ENCODE measurements around the gene KPNA1. TPM values are rescaled to one million over a fixed set of nuclear protein-coding genes. Genes with fewer than 3 reads are reported as not detected.

Gene KPNA1
- total RNA-seq, 1 donor from 2014 or later: 72.9 TPM

DNA sequence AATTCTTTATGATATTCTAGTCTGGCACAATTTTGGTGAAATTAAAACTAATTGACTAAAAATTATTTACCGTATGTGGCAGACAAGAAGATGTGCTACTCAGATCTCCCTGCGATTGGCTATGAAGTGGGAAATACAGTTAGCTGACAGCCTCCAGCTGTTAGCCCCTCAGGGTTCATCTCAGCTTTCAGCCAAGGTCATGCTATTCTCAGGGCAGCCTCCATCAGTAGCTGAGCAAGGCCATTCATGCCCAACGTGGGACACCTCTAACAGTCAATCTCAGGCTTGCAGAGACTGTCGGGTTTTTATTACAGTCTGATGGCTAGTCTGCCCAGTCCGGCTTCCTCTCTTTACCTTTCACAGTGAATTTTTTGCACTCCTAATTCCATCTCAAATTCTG is 42.6 kb upstream of the KPNA1 start:
- no peak for ATAC-seq (ENCODE audit: low read depth)
- DNase-seq: no peak
- TF ChIP-seq, protein P1, sequence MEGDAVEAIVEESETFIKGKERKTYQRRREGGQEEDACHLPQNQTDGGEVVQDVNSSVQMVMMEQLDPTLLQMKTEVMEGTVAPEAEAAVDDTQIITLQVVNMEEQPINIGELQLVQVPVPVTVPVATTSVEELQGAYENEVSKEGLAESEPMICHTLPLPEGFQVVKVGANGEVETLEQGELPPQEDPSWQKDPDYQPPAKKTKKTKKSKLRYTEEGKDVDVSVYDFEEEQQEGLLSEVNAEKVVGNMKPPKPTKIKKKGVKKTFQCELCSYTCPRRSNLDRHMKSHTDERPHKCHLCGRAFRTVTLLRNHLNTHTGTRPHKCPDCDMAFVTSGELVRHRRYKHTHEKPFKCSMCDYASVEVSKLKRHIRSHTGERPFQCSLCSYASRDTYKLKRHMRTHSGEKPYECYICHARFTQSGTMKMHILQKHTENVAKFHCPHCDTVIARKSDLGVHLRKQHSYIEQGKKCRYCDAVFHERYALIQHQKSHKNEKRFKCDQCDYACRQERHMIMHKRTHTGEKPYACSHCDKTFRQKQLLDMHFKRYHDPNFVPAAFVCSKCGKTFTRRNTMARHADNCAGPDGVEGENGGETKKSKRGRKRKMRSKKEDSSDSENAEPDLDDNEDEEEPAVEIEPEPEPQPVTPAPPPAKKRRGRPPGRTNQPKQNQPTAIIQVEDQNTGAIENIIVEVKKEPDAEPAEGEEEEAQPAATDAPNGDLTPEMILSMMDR (IDR thresholded peaks at IDR 0.05): no peak
- Mint-ChIP-seq H3K4me1 (peaks cover 22% of the 10 kb centered on the region), H3K27me3 (no peaks in the 10 kb centered on the region), H3K9me3 (no peaks in the 10 kb centered on the region), H3K36me3 (ENCODE audit: low read depth) (peaks cover 73% of the 10 kb centered on the region), H3K4me3 (no peak overlapping the region), H3K27ac (no peak overlapping the region)
- intact Hi-C loops (cut with micrococcal nuclease): no loop called here
- ChIA-PET CTCF (interaction anchor here (5.1 kb wide), 1 partner anchor 121 kb away, joined by 92 read pairs; the partner anchor contains the start of gene PARP14), POLR2A (no interaction called here)

DNA sequence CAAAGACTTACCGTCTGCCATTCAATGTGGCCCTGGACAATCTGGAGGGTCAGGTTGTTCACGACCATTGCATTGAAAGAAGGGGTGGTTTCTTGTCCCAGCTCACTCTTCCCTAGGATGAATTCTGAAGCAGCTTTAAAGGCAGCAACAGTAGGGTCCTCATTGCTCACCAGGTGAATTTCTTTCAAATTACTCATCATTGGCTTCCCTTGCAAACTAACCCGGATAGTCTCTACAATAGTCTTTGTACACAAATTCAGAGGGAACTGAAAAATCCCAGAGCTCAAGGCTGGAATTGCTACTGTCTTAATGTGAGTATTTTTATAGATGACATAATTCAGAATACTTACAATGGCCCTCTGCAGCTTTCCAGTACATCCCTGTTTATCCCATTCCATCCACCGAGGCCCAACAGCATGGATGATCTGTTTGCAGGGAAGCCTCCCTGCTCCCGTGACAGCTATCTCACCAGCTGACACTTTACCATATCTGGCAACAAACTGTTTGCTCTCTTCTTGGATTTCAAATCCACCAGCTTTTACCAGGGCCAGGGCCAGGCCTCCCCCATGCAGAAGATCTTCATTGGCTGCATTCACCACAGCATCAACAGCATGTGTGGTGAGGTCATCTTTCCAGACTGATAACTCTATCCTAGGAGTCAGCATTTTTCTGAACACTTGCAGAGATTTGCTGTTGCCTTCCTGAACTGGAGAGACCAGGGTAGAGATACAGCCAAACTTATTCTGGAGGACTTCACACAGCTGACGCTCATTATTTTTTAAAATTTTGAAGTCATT is 40.7 kb upstream of the KPNA1 start:
- Mint-ChIP-seq H3K36me3 (ENCODE audit: low read depth) (peaks cover 86% of the 10 kb centered on the region), H3K27ac (no peak overlapping the region), H3K4me1 (peaks cover 6% of the 10 kb centered on the region), H3K4me3 (no peak overlapping the region), H3K27me3 (no peaks in the 10 kb centered on the region), H3K9me3 (no peaks in the 10 kb centered on the region)
- no peak for ATAC-seq (ENCODE audit: low read depth)
- intact Hi-C loops (cut with micrococcal nuclease): no loop called here
- TF ChIP-seq, protein P1 (IDR thresholded peaks at IDR 0.05): no peak
- ChIA-PET CTCF (interaction anchor here (1.0 to 1.5 kb wide), 2 partner anchors 123 to 199 kb away, joined by 3 to 7 read pairs; no protein-coding TSS in a partner anchor), POLR2A (no interaction called here)
- no peak for DNase-seq

DNA sequence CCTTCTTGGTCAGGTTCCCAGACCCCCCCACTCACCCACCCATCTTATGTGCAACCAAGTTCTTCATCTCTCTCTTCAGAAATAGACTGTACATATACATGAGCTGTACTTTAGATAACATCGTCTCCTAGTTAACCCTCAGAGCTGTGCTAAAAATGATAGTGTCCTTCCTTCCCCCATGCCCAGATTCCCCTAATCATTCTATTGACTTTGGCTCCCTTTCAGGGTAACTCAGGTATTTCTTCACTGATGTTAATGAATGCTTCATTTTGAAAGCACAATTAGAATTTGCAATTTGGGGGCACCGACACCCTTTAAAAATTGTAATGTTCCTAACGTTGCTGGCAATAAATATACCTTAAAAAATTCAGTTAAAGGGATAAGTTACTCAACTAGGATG is 38.4 kb upstream of the KPNA1 start:
- POLR2A ChIA-PET: no interaction called here
- no peak for DNase-seq
- no peaks in the 10 kb centered on the region for H3K9me3 Mint-ChIP-seq
- no peak overlapping the region for H3K4me3 Mint-ChIP-seq
- H3K36me3 Mint-ChIP-seq (ENCODE audit: low read depth): peaks cover 92% of the 10 kb centered on the region
- no peaks in the 10 kb centered on the region for H3K4me1 Mint-ChIP-seq
- CTCF ChIA-PET: interaction anchor here (1.2 kb wide), 1 partner anchor 126 kb away, joined by 3 read pairs; no protein-coding TSS in a partner anchor
- no peaks in the 10 kb centered on the region for H3K27me3 Mint-ChIP-seq
- intact Hi-C loops (cut with micrococcal nuclease): no loop called here
- ATAC-seq (ENCODE audit: low read depth): no peak
- no peak overlapping the region for H3K27ac Mint-ChIP-seq
- TF ChIP-seq, protein P1 (IDR thresholded peaks at IDR 0.05): no peak

DNA sequence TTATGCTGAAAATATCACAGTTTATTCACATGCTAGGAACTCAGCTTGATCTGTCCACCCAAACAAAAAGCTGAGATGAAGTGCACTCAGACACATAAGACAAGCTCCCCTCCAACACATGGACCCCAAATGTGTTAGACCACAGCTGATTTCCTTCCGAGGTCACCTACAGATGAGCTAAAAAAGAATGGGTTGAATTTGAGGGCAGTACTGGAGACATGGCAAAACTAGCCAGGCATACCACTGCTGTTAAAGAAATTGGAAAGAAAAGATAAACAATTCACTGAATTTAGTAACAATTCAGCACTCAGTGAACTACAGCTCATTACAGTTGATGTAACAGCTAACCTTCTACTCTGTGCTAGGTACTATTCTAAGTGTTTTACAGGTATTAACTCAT is 33.9 kb upstream of the KPNA1 start:
- CTCF ChIA-PET: no interaction called here
- H3K27me3 Mint-ChIP-seq: no peaks in the 10 kb centered on the region
- TF ChIP-seq, protein P1 (IDR thresholded peaks at IDR 0.05): no peak
- POLR2A ChIA-PET: no interaction called here
- no peaks in the 10 kb centered on the region for H3K4me1 Mint-ChIP-seq
- no peak overlapping the region for H3K4me3 Mint-ChIP-seq
- ATAC-seq (ENCODE audit: low read depth) (no peak), DNase-seq (no peak)
- no peaks in the 10 kb centered on the region for H3K9me3 Mint-ChIP-seq
- no peak overlapping the region for H3K27ac Mint-ChIP-seq
- H3K36me3 Mint-ChIP-seq (ENCODE audit: low read depth): peaks cover 88% of the 10 kb centered on the region
- intact Hi-C loops (cut with micrococcal nuclease): loop anchor here (5.0 kb wide), 1 partner anchor 714 kb away; no protein-coding TSS in a partner anchor

DNA sequence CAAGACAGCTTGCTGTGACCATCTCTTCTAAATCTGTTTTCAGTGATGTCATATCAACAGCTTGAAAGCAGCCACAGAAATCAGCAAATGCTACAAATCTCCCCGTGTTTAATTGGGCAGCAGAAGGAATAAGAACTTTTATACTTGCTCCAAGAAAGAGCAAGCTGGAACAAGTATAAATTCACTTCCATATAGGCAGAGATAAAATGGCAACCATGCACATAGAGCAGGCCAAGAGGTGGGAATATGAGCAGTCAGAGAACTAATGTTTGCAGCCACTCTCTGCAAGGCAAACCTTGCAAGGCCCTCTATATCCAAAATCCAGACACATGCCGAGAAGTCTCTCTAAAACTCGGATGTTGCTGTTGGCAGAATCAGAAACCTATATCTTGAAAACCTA is 33.3 kb upstream of the KPNA1 start:
- Mint-ChIP-seq H3K27me3 (no peaks in the 10 kb centered on the region), H3K4me1 (no peaks in the 10 kb centered on the region), H3K9me3 (no peaks in the 10 kb centered on the region), H3K36me3 (ENCODE audit: low read depth) (peaks cover 87% of the 10 kb centered on the region), H3K4me3 (no peak overlapping the region), H3K27ac (no peak overlapping the region)
- CTCF ChIA-PET: no interaction called here
- intact Hi-C loops (cut with micrococcal nuclease): loop anchor here (5.0 kb wide), 1 partner anchor 714 kb away; no protein-coding TSS in a partner anchor
- POLR2A ChIA-PET: no interaction called here
- TF ChIP-seq, protein P1 (IDR thresholded peaks at IDR 0.05): no peak
- DNase-seq (no peak), ATAC-seq (ENCODE audit: low read depth) (no peak)

Measured in activated B cell treated with CpG ODN at 0.5 μM for 24 hours (primary cell).